NCI-H2227 (cell line): ENCODE measurements around the gene FGFBP1.

Experiments
- DNase-seq: peaks from one replicate; lab custom pipeline; 2025; ENCODE audit not compliant: unreplicated experiment; lab: John Stamatoyannopoulos, UW

Gene FGFBP1

GRCh38 chr4:15913631-15913970 lies 24.9 kb downstream of the FGFBP1 start:
- DNase-seq: no peak

- DNase-seq: no peak
These were observed 25.4 kb downstream of the FGFBP1 start for GRCh38 chr4:15912961-15913630.

GRCh38 chr4:15912236-15912635 lies 26.3 kb downstream of the FGFBP1 start:
- no peak for DNase-seq

GRCh38 chr4:15910155-15910940 lies 28.2 kb downstream of the FGFBP1 start:
- no peak for DNase-seq

- DNase-seq: no peak
These were observed 31.1 kb downstream of the FGFBP1 start for GRCh38 chr4:15907430-15907829.

- DNase-seq: no peak
These were observed 32.5 kb downstream of the FGFBP1 start for GRCh38 chr4:15906020-15906443.

GRCh38 chr4:15902746-15903145 lies 35.8 kb downstream of the FGFBP1 start:
- DNase-seq: no peak

GRCh38 chr4:15901998-15902397 lies 36.5 kb downstream of the FGFBP1 start:
- DNase-seq: no peak

GRCh38 chr4:15901007-15901406 lies 37.5 kb downstream of the FGFBP1 start:
- DNase-seq: no peak

- DNase-seq: no peak
These were observed 39.0 kb downstream of the FGFBP1 start for GRCh38 chr4:15899511-15899910.

- no peak for DNase-seq
These were observed 39.6 kb downstream of the FGFBP1 start for GRCh38 chr4:15898902-15899301.

- no peak for DNase-seq
These were observed 41.0 kb downstream of the FGFBP1 start for GRCh38 chr4:15897577-15897976.

- no peak for DNase-seq
These were observed 43.3 kb downstream of the FGFBP1 start for GRCh38 chr4:15894921-15895916.

- DNase-seq: no peak
These were observed 44.1 kb downstream of the FGFBP1 start for GRCh38 chr4:15894393-15894792.

GRCh38 chr4:15893962-15894361 lies 44.6 kb downstream of the FGFBP1 start:
- no peak for DNase-seq

GRCh38 chr4:15891312-15891711 lies 47.2 kb downstream of the FGFBP1 start:
- DNase-seq: no peak

- DNase-seq: no peak
These were observed 48.2 kb downstream of the FGFBP1 start for GRCh38 chr4:15890246-15890829.

GRCh38 chr4:15888515-15888914 lies 50.0 kb downstream of the FGFBP1 start:
- DNase-seq: no peak
